Endodermal cell (in vitro differentiated cells): Measurements from ENCODE around the gene NECAB2. TPM values are rescaled to one million over a fixed set of nuclear protein-coding genes. Genes with fewer than 3 reads are reported as not detected.

Experiments
- DNase-seq: peaks from one replicate; pipeline ENCODE4 v3.0.0-alpha.2; 2017
- H3K27ac ChIP-seq: 2 replicates; pipeline ENCODE4 v1.5.1; 2013; ENCODE audit warnings: mild to moderate bottlenecking, low read depth, low read length, moderate library complexity
- H3K27me3 ChIP-seq: 2 replicates; pipeline ENCODE4 v1.6.1; 2013; ENCODE audit warnings: mild to moderate bottlenecking, low read length, moderate library complexity; ENCODE audit not compliant: insufficient read depth, control insufficient read depth, poor library complexity, severe bottlenecking
- H3K36me3 ChIP-seq: 2 replicates; pipeline ENCODE4 v1.7.0; 2013; ENCODE audit warnings: mild to moderate bottlenecking, low read length, moderate library complexity; ENCODE audit not compliant: control insufficient read depth, insufficient read depth
- H3K4me1 ChIP-seq: one replicate; pipeline ENCODE4 v1.7.0; 2013; ENCODE audit warnings: low read length; ENCODE audit not compliant: control insufficient read depth, insufficient read depth
- H3K4me3 ChIP-seq: 2 replicates; pipeline ENCODE4 v1.5.1; 2013; ENCODE audit warnings: mild to moderate bottlenecking, low read length, moderate library complexity
- H3K9ac ChIP-seq: 2 replicates; pipeline ENCODE4 v1.6.1; 2013; ENCODE audit warnings: mild to moderate bottlenecking, low read length, moderate library complexity; ENCODE audit not compliant: poor library complexity, severe bottlenecking; ENCODE audit errors: extremely low read depth
- H3K9me3 ChIP-seq: 2 replicates; pipeline ENCODE4 v1.6.1; 2013; ENCODE audit warnings: mild to moderate bottlenecking, low read length, moderate library complexity; ENCODE audit not compliant: control insufficient read depth
- H3K27ac Mint-ChIP-seq: 2 replicates; pipeline ENCODE4 v1.8.0; 2020; ENCODE audit warnings: mixed read lengths
- H3K27me3 Mint-ChIP-seq: 2 replicates; pipeline ENCODE4 v1.8.0; 2021; ENCODE audit warnings: mild to moderate bottlenecking, mixed read lengths; ENCODE audit not compliant: insufficient read depth
- H3K36me3 Mint-ChIP-seq: 2 replicates; pipeline ENCODE4 v1.8.0; 2020; ENCODE audit warnings: low read depth, mixed read lengths
- H3K4me1 Mint-ChIP-seq: 2 replicates; pipeline ENCODE4 v1.8.0; 2020; ENCODE audit warnings: mixed read lengths
- H3K4me3 Mint-ChIP-seq: 2 replicates; pipeline ENCODE4 v1.8.0; 2020; ENCODE audit warnings: mild to moderate bottlenecking, moderate library complexity, mixed read lengths
- H3K9me3 Mint-ChIP-seq: 2 replicates; pipeline ENCODE4 v1.8.0; 2020; ENCODE audit warnings: mild to moderate bottlenecking, mixed read lengths
- CTCF ChIP-seq: fragments of 200-600 bp; sonication (generic); conservative IDR thresholded peaks from 2 replicates; pipeline ENCODE4 v1.5.0; 2021; ENCODE audit warnings: antibody characterized with exemption, mild to moderate bottlenecking
- WGBS, 2 experiments: methylation state at CpG; one replicate each; pipeline versions ENCODE4 v1.1.5 to v1.1.7; 2013; ENCODE audit warnings: missing lambda C conversion rate in 2 of 2, mixed read lengths in 1 of 2; ENCODE audit not compliant: insufficient coverage in 1 of 2, insufficient read length in 1 of 2; 5-methylcytosine and 5-hydroxymethylcytosine counted together
- total RNA-seq, 2 donors: library from RNA; stranded (reverse); fragmentation: NEBNext Ultra II Directional in 1 of 2; extraction: Animal tissue kit (Norgen Biotek cat#: 25700) in 1 of 2; gene quantifications; 2 replicates in 1 of 2; 3 replicates in 1 of 2; pipeline ENCODE4 v1.2.1, GENCODE V29; 2021

Gene NECAB2
- total RNA-seq, 2 donors from 2014 or later, result 2.7 to 3.3 TPM

DNA sequence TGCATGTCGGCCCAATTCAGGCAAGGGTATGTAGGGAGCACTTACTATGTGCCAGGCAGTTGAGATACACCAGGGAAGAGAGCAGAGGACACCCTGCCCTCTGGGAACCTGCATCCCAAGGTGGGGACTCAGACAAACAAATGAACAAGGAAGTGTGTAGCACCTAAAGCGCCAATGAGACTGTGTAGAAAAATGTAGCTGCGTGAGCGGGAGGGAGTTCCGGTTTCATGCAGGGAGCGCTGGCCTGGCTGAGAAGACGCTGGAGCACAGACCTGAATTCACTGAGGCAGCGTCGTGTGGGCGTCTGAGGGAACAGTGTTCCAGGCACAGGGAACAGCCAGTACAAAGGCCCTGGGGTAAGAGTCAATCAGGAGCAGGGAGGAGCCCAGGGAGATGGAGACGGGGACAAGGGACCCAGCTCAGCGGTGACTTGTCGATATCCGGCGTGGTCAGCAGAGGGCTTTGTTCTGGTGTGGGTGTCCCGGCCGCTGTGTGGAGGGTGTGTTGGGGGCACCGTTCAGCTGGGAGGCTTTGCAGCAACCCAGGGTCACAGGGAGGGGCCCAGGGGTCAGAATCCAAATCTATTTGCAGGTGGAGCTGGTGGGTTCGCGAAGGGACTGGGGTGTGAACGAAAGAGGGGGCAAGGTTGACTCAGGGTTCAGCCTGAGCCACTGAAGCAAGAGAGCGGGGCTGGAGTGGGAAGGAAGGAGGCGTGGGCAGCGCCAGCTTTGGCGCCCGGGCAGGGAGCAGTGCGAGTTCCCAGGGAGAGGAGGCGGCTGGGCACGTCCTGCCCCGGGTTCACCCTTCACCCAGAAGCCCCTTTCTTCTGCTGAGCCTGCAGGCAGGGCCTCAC lies 32.8 kb upstream of the NECAB2 start:
- no peak overlapping the region for H3K4me3 Mint-ChIP-seq
- Histone ChIP-seq H3K27me3 (no peaks in the 10 kb centered on the region), H3K4me1 (no peaks in the 10 kb centered on the region), H3K9ac (no peak overlapping the region), H3K9me3 (no peaks in the 10 kb centered on the region), H3K36me3 (no peaks in the 10 kb centered on the region), H3K4me3 (no peak overlapping the region), H3K27ac (no peak overlapping the region)
- peaks cover 10% of the 10 kb centered on the region for H3K36me3 Mint-ChIP-seq
- no peaks in the 10 kb centered on the region for H3K27me3 Mint-ChIP-seq
- H3K9me3 Mint-ChIP-seq, result no peaks in the 10 kb centered on the region
- 90 to 92% methylated on average over 18 to 30 of the region's 30 CpGs for WGBS, 2 experiments
- H3K4me1 Mint-ChIP-seq, result no peaks in the 10 kb centered on the region
- DNase-seq, result no peak
- no peak for TF ChIP-seq CTCF
- no peak overlapping the region for H3K27ac Mint-ChIP-seq

DNA sequence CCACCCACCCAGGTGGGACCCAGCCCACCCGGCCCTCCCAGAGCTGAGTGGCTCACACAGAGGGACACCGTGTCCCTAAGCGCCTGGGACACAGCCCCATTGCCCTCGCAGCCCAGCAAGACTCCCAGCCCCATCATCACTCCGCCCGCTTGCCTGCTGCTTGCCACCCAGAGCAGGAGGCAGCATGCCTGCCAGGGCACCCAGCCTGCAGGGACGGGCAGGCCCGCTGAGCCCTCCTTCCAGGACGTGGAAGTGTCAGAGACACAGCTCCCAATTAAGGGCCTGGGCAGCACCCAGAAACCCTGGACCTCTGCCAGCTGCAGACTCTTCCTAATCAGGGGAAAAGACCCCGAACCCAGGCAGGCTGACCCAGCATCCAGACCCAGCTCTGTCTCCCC lies 32.2 kb upstream of the NECAB2 start:
- Histone ChIP-seq H3K36me3 (no peaks in the 10 kb centered on the region), H3K4me1 (no peaks in the 10 kb centered on the region), H3K27me3 (no peaks in the 10 kb centered on the region), H3K4me3 (no peak overlapping the region), H3K9ac (no peak overlapping the region), H3K27ac (no peak overlapping the region), H3K9me3 (no peaks in the 10 kb centered on the region)
- Mint-ChIP-seq H3K36me3 (peaks cover 10% of the 10 kb centered on the region), H3K4me3 (no peak overlapping the region), H3K27me3 (no peaks in the 10 kb centered on the region), H3K4me1 (no peaks in the 10 kb centered on the region), H3K27ac (no peak overlapping the region), H3K9me3 (no peaks in the 10 kb centered on the region)
- WGBS, 2 experiments, result 91 to 100% methylated on average over 5 to 10 of the region's 10 CpGs
- TF ChIP-seq CTCF, result no peak
- no peak for DNase-seq

DNA sequence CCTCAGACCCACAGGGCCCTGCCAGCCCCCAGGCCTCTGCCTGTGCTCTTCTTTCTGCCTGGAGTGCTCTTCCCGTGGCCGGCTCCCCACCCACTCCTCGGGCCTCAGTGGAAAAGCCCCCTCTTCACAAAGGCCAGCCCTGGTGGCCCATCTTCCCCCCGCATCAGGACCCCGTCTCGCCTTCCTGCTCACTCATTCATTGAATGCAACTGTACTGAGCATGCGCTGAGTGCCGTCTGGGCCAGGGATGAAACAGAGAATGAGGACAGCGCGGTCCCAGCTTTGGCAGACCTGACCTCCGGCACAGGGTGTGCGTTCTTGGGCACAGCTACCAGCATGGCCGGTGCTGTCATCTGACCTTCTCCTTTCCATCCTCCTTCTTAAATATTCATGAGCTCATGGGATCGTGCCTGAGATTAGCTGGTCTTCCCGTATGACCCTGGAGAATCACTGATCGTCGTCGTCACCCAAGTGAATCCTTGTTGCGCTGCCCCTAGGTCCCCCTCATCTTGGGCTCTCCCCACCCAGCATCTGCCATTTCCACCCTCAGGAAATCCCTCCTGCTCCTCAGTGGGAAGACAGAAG lies 31.4 kb upstream of the NECAB2 start:
- H3K4me1 Mint-ChIP-seq, result no peaks in the 10 kb centered on the region
- Histone ChIP-seq H3K9me3 (no peaks in the 10 kb centered on the region), H3K27ac (no peak overlapping the region), H3K4me3 (no peak overlapping the region), H3K36me3 (no peaks in the 10 kb centered on the region), H3K9ac (no peak overlapping the region), H3K4me1 (no peaks in the 10 kb centered on the region), H3K27me3 (no peaks in the 10 kb centered on the region)
- H3K9me3 Mint-ChIP-seq, result no peaks in the 10 kb centered on the region
- H3K27ac Mint-ChIP-seq, result no peak overlapping the region
- peaks cover 10% of the 10 kb centered on the region for H3K36me3 Mint-ChIP-seq
- no peaks in the 10 kb centered on the region for H3K27me3 Mint-ChIP-seq
- no peak for DNase-seq
- no peak for TF ChIP-seq CTCF
- 93% methylated on average over 14 to 19 of the region's 19 CpGs for WGBS, 2 experiments
- H3K4me3 Mint-ChIP-seq, result no peak overlapping the region
